MM.1S (cell line): ENCODE results near the gene C6orf141.

Experiments used
- DNase-seq: peaks from one replicate; pipeline ENCODE4 v3.0.0-alpha.2; 2015
- H2AFZ ChIP-seq: fragments of 300-600 bp; sonication (generic); 2 replicates; pipeline ENCODE4 v1.6.0; 2016; ENCODE audit warnings: antibody characterized with exemption, low read length
- H3F3A ChIP-seq: fragments of 300-600 bp; sonication (generic); 2 replicates; pipeline ENCODE4 v1.6.1; 2016; ENCODE audit warnings: mild to moderate bottlenecking, antibody characterized with exemption, low read length, moderate library complexity, mixed read lengths; ENCODE audit not compliant: insufficient read depth
- H3K27ac ChIP-seq: fragments of 300-600 bp; sonication (generic); 2 replicates; pipeline ENCODE4 v1.5.1; 2016; ENCODE audit warnings: mild to moderate bottlenecking, low read length
- H3K27me3 ChIP-seq: fragments of 300-600 bp; sonication (generic); replicated peaks from 2 replicates; pipeline ENCODE4 v1.6.0; 2016; ENCODE audit warnings: low read length; ENCODE audit not compliant: insufficient read depth
- H3K36me3 ChIP-seq: fragments of 300-600 bp; sonication (generic); replicated peaks from 2 replicates; pipeline ENCODE4 v1.6.1; 2016; ENCODE audit warnings: mild to moderate bottlenecking, low read length, mixed read lengths; ENCODE audit not compliant: insufficient read depth
- H3K4me1 ChIP-seq: fragments of 300-600 bp; sonication (generic); 2 replicates; pipeline ENCODE4 v1.6.1; 2016; ENCODE audit warnings: low read length, mixed read lengths
- H3K4me2 ChIP-seq: fragments of 300-600 bp; sonication (generic); 2 replicates; pipeline ENCODE4 v1.6.0; 2016; ENCODE audit warnings: low read depth, low read length
- H3K4me3 ChIP-seq: fragments of 300-600 bp; sonication (generic); 2 replicates; pipeline ENCODE4 v1.5.1; 2016; ENCODE audit warnings: low read length, mixed read lengths
- H3K79me2 ChIP-seq: fragments of 300-600 bp; sonication (generic); 2 replicates; pipeline ENCODE4 v1.6.1; 2016; ENCODE audit warnings: mixed run types, low read length, mixed read lengths
- H3K9ac ChIP-seq: fragments of 300-600 bp; sonication (generic); 2 replicates; pipeline ENCODE4 v1.6.1; 2016; ENCODE audit warnings: low read length, mixed read lengths
- H3K9me2 ChIP-seq: fragments of 300-600 bp; sonication (generic); replicated peaks from 2 replicates; pipeline ENCODE4 v1.6.1; 2016; ENCODE audit warnings: mild to moderate bottlenecking, low read length, mixed read lengths; ENCODE audit not compliant: insufficient read depth
- H3K9me3 ChIP-seq: fragments of 300-600 bp; sonication (generic); replicated peaks from 2 replicates; pipeline ENCODE4 v1.6.1; 2016; ENCODE audit warnings: mild to moderate bottlenecking, low read length, mixed read lengths; ENCODE audit not compliant: insufficient read depth
- H4K20me1 ChIP-seq: fragments of 300-600 bp; sonication (generic); 2 replicates; pipeline ENCODE4 v1.6.1; 2016; ENCODE audit warnings: mild to moderate bottlenecking, low read length, moderate library complexity, mixed read lengths; ENCODE audit not compliant: insufficient read depth
- CTCF ChIP-seq: fragments of 300-600 bp; sonication (generic); IDR thresholded peaks from 2 replicates; pipeline ENCODE4 v1.5.1; 2016; ENCODE audit warnings: antibody characterized with exemption, low read length, mixed read lengths
- EZH2 ChIP-seq: fragments of 300-600 bp; sonication (generic); optimal IDR thresholded peaks from 2 replicates; pipeline ENCODE3; 2017; ENCODE audit warnings: low read depth, mild to moderate bottlenecking, antibody characterized with exemption, low read length, mixed read lengths
- EZH2phosphoT487 ChIP-seq: fragments of 300-600 bp; sonication (generic); IDR thresholded peaks from 2 replicates; pipeline ENCODE4 v1.6.1; 2018; ENCODE audit warnings: antibody characterized with exemption, low read length

C6orf141 gene

GRCh38 chr6:49551866-49552129, 1.3 kb downstream of the C6orf141 start:
- no peaks in the 10 kb centered on the region for H4K20me1 ChIP-seq
- H3F3A ChIP-seq: 0 out of 2 replicates have a peak, but pooled peaks cover 6% of the 10 kb centered on the region
- peak overlapping the region; percentile 82 for H3K4me3 ChIP-seq
- no peaks in the 10 kb centered on the region for H3K36me3 ChIP-seq
- H3K9me3 ChIP-seq: no peaks in the 10 kb centered on the region
- no peaks in the 10 kb centered on the region for H3K27me3 ChIP-seq
- no peak for TF ChIP-seq CTCF
- no peak for TF ChIP-seq EZH2phosphoT487
- no peak for TF ChIP-seq EZH2
- peak overlapping the region; percentile 96 for H2AFZ ChIP-seq
- H3K4me2 ChIP-seq: peak overlapping the region; percentile 100
- peak; percentile 23 for DNase-seq
- no peaks in the 10 kb centered on the region for H3K9me2 ChIP-seq
- no peaks in the 10 kb centered on the region for H3K4me1 ChIP-seq
- no peaks in the 10 kb centered on the region for H3K79me2 ChIP-seq
- H3K9ac ChIP-seq: peak overlapping the region; percentile 21; the same call in 1 of the 2 replicates
- H3K27ac ChIP-seq: no peak overlapping the region

- Histone ChIP-seq H3K4me3 (0 out of 2 replicates have a peak overlapping the region, but pooled peaks have one; percentile 82), H3K9me2 (no peaks in the 10 kb centered on the region), H4K20me1 (no peaks in the 10 kb centered on the region), H3K9me3 (no peaks in the 10 kb centered on the region), H3K4me1 (no peaks in the 10 kb centered on the region), H3K36me3 (no peaks in the 10 kb centered on the region), H3K79me2 (no peaks in the 10 kb centered on the region), H3K27ac (no peak overlapping the region), H3K4me2 (peak overlapping the region; percentile 100; the same call in 1 of the 2 replicates), H3F3A (0 out of 2 replicates have a peak, but pooled peaks cover 6% of the 10 kb centered on the region), H3K9ac (no peak overlapping the region), H3K27me3 (no peaks in the 10 kb centered on the region), H2AFZ (no peak overlapping the region)
- no peak for DNase-seq
- no peak for TF ChIP-seq EZH2phosphoT487
- no peak for TF ChIP-seq EZH2
- no peak for TF ChIP-seq CTCF
Observed at GRCh38 chr6:49552596-49552995, 2.1 kb downstream of the C6orf141 start.

- Histone ChIP-seq H3K79me2 (no peaks in the 10 kb centered on the region), H3K4me2 (no peak overlapping the region), H3K9me3 (no peaks in the 10 kb centered on the region), H3K36me3 (no peaks in the 10 kb centered on the region), H3K9me2 (no peaks in the 10 kb centered on the region), H3K27ac (no peak overlapping the region), H4K20me1 (no peaks in the 10 kb centered on the region), H2AFZ (no peak overlapping the region), H3K4me1 (no peaks in the 10 kb centered on the region), H3K4me3 (no peak overlapping the region), H3K9ac (no peak overlapping the region), H3F3A (0 out of 2 replicates have a peak, but pooled peaks cover 6% of the 10 kb centered on the region), H3K27me3 (no peaks in the 10 kb centered on the region)
- TF ChIP-seq EZH2phosphoT487 (no peak), CTCF (no peak)
- DNase-seq: no peak
Observed at GRCh38 chr6:49553384-49553783, 2.9 kb downstream of the C6orf141 start.
